ENCODE results near the gene F2RL3. TPM values are rescaled to one million over a fixed set of nuclear protein-coding genes. Genes with fewer than 3 reads are reported as not detected.
A peak's percentile ranks its signal among the peaks of the same experiment; 100 is the strongest.

Gene F2RL3
- total RNA-seq, 1 donor from 2014 or later, result not detected

DNA sequence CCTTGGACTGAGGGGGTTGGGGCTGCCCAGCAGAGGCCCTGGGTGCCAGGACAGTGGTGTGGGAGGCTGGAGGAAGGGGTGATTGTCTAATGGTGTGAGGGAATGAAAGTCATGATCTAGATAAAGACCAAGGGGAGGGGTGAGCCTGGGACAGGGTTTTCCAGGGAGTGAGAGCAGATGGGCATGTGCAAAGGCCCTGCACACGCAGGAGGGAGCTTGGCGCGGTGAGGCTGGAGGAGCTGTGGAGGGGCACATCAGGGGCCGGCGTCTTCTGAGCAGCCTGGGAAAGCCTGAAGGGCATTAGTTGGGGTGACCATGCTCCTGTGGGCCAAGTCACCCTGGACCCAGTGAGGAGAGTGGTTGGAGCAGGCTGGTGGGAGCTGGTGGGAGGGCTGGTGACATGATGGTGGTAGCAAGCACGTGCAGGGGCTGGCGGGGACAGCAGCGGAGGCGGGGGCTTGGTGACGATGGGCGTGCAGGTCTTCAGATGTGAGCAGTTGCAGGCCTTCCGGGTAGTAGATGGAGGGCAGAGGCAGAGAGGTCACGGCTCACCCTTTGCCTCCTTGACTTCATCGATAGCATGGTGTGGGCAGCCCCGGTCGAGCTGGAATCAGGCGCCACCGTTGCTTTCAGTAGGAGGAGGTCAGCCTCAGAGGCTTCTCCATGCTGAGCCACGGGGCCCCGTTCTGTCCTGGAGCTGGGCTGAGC is 20.2 kb upstream of the F2RL3 start:
- no peak for DNase-seq (ENCODE audit: extremely low spot score, unreplicated experiment)
- Mint-ChIP-seq H3K27ac (no peak overlapping the region), H3K4me3 (no peak overlapping the region), H3K27me3 (no peaks in the 10 kb centered on the region), H3K9me3 (no peaks in the 10 kb centered on the region), H3K36me3 (peaks cover 6% of the 10 kb centered on the region), H3K4me1 (ENCODE audit: unreplicated experiment) (no peaks in the 10 kb centered on the region)
- TF ChIP-seq, protein P1, sequence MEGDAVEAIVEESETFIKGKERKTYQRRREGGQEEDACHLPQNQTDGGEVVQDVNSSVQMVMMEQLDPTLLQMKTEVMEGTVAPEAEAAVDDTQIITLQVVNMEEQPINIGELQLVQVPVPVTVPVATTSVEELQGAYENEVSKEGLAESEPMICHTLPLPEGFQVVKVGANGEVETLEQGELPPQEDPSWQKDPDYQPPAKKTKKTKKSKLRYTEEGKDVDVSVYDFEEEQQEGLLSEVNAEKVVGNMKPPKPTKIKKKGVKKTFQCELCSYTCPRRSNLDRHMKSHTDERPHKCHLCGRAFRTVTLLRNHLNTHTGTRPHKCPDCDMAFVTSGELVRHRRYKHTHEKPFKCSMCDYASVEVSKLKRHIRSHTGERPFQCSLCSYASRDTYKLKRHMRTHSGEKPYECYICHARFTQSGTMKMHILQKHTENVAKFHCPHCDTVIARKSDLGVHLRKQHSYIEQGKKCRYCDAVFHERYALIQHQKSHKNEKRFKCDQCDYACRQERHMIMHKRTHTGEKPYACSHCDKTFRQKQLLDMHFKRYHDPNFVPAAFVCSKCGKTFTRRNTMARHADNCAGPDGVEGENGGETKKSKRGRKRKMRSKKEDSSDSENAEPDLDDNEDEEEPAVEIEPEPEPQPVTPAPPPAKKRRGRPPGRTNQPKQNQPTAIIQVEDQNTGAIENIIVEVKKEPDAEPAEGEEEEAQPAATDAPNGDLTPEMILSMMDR (conservative IDR thresholded peaks at IDR 0.05), result no peak

DNA sequence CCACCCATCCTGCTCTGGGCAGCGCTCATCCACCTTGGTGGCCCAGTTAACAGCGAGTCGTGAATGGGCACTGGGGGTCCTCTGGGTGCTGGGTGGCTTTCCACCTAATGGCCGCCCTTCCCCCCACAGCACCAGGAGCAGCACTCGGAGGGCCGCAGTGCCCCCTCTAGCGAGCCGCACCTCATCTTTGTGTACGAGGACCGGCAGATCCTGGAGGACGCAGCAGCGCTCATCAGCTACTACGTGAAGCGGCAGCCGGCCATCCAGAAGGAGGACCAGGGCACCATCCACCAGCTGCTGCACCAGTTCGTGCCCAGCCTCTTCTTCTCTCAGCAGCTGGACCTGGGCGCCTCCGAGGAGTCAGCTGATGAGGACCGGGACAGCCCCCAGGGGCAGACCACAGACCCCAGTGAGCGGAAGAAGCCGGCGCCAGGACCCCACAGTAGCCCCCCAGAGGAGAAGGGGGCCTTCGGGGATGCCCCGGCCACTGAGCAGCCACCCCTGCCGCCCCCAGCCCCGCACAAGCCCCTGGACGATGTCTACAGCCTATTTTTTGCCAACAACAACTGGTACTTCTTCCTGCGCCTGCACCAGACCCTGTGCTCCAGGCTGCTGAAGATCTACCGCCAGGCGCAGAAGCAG is 19.3 kb upstream of the F2RL3 start:
- Mint-ChIP-seq H3K27me3 (no peaks in the 10 kb centered on the region), H3K4me1 (ENCODE audit: unreplicated experiment) (no peaks in the 10 kb centered on the region), H3K9me3 (no peaks in the 10 kb centered on the region), H3K27ac (no peak overlapping the region), H3K4me3 (no peak overlapping the region), H3K36me3 (peaks cover 15% of the 10 kb centered on the region)
- TF ChIP-seq, protein P1 (conservative IDR thresholded peaks at IDR 0.05), result no peak
- no peak for DNase-seq (ENCODE audit: extremely low spot score, unreplicated experiment)

DNA sequence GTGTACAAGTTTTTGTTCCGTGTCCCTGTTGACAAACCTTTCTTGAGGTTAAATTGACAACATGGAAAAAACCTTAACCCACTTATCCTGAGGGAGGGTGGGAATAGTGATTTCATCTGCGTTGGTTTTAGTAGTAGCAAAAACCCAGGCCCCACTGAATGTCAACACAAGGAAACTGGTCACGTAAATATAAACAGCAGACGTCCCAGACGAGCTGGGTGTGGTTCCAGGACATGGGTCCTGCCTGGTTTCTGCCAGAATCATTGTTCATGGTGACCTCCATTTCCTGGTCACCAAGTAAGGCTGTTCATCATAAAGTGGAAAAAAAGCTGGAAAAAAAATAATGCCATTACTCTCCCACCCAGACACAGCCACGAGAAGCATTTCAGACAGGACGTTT is 16.9 kb upstream of the F2RL3 start:
- no peaks in the 10 kb centered on the region for H3K27me3 Mint-ChIP-seq
- peaks cover 20% of the 10 kb centered on the region for H3K36me3 Mint-ChIP-seq
- no peak overlapping the region for H3K27ac Mint-ChIP-seq
- TF ChIP-seq, protein P1 (conservative IDR thresholded peaks at IDR 0.05), result no peak
- no peak overlapping the region for H3K4me3 Mint-ChIP-seq
- DNase-seq (ENCODE audit: extremely low spot score, unreplicated experiment), result no peak
- H3K9me3 Mint-ChIP-seq, result no peaks in the 10 kb centered on the region
- H3K4me1 Mint-ChIP-seq (ENCODE audit: unreplicated experiment), result no peaks in the 10 kb centered on the region

DNA sequence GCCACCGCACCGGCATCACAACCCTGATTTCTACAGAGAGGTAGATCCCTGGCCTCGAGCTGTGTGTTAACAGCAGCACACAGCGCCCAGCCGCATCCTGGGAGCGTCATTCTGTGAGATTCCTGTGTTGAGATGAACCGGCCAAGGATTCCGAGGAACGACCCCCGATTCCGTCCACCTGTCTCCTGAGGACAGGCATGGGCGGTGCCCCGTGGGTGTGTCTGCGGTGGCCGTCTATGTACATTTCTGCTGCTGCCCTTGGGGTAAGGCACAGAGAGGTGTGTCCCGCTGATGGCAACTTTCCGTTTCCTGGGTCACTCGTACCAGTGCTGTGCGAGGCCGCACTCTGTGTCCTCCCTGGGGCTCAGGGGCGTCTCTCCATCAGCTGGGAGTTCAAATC is 16.1 kb upstream of the F2RL3 start:
- peaks cover 20% of the 10 kb centered on the region for H3K36me3 Mint-ChIP-seq
- TF ChIP-seq, protein P1 (conservative IDR thresholded peaks at IDR 0.05), result no peak
- H3K27ac Mint-ChIP-seq, result no peak overlapping the region
- H3K27me3 Mint-ChIP-seq, result no peaks in the 10 kb centered on the region
- no peak overlapping the region for H3K4me3 Mint-ChIP-seq
- H3K9me3 Mint-ChIP-seq, result no peaks in the 10 kb centered on the region
- peak; percentile 59 for DNase-seq (ENCODE audit: extremely low spot score, unreplicated experiment)
- no peaks in the 10 kb centered on the region for H3K4me1 Mint-ChIP-seq (ENCODE audit: unreplicated experiment)

DNA sequence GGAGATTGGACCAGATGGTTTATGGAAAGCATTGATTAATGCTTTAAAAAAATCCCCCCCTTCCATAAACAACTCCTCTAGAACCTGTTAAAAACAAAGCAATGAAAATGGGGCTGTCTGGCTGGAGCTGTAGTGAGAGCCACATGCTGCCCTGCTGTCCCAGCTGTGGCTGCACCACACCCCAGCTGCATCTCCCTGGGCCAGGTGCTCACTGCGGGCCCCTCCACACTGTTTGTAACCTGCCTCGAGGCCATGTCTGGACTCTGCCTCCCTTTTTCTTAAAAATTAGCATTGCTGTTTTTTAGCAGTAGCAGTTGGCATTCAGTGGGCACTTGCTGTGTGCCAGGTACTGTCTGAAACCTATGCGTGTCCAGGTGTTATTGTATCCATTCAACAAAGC is 15.2 kb upstream of the F2RL3 start:
- Mint-ChIP-seq H3K4me3 (no peak overlapping the region), H3K27ac (no peak overlapping the region), H3K9me3 (no peaks in the 10 kb centered on the region), H3K27me3 (no peaks in the 10 kb centered on the region), H3K36me3 (peaks cover 20% of the 10 kb centered on the region), H3K4me1 (ENCODE audit: unreplicated experiment) (no peaks in the 10 kb centered on the region)
- TF ChIP-seq, protein P1 (conservative IDR thresholded peaks at IDR 0.05), result no peak
- no peak for DNase-seq (ENCODE audit: extremely low spot score, unreplicated experiment)

Measured in type B pancreatic cell (in vitro differentiated cells).